ENCODE data around the gene B3GLCT.

B3GLCT gene

DNA sequence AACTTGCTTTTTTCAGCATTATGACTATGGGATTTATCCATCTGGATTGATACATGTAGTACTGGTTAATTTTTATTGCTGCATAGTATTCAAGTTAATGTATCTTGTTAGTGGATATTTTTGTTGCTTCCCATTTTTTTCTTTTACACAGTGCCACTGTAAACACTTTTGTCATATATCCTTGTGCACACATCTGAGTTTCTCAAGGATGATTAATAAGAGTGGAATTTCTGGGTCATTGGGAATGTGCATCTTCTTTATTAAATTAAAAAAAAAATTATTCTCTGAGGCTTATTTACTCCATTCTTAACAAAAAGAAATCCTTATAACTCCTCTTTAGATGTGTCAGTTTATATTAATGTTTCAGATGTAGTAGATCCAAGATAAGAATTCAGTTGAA is 27.3 kb downstream of the B3GLCT start:
- peak in 1 of 2 donors; percentile 35 for DNase-seq (ENCODE audit: low read depth in 2 of 2)
- no peak overlapping the region for H3K4me3 ChIP-seq (replicated peaks in 1 of 2; ENCODE audit: low read depth in 2 of 2, low read length in 2 of 2)
- TF ChIP-seq, protein P1, sequence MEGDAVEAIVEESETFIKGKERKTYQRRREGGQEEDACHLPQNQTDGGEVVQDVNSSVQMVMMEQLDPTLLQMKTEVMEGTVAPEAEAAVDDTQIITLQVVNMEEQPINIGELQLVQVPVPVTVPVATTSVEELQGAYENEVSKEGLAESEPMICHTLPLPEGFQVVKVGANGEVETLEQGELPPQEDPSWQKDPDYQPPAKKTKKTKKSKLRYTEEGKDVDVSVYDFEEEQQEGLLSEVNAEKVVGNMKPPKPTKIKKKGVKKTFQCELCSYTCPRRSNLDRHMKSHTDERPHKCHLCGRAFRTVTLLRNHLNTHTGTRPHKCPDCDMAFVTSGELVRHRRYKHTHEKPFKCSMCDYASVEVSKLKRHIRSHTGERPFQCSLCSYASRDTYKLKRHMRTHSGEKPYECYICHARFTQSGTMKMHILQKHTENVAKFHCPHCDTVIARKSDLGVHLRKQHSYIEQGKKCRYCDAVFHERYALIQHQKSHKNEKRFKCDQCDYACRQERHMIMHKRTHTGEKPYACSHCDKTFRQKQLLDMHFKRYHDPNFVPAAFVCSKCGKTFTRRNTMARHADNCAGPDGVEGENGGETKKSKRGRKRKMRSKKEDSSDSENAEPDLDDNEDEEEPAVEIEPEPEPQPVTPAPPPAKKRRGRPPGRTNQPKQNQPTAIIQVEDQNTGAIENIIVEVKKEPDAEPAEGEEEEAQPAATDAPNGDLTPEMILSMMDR (IDR thresholded peaks at IDR 0.05; ENCODE audit: low read depth, low read length): no peak

GRCh38 chr13:31227870-31228269 is 28.1 kb downstream of the B3GLCT start:
- no peak overlapping the region for H3K4me3 ChIP-seq (replicated peaks in 1 of 2; ENCODE audit: low read depth in 2 of 2, low read length in 2 of 2)
- DNase-seq (ENCODE audit: low read depth in 2 of 2): no peak
- TF ChIP-seq, protein P1 (IDR thresholded peaks at IDR 0.05; ENCODE audit: low read depth, low read length): no peak

DNA sequence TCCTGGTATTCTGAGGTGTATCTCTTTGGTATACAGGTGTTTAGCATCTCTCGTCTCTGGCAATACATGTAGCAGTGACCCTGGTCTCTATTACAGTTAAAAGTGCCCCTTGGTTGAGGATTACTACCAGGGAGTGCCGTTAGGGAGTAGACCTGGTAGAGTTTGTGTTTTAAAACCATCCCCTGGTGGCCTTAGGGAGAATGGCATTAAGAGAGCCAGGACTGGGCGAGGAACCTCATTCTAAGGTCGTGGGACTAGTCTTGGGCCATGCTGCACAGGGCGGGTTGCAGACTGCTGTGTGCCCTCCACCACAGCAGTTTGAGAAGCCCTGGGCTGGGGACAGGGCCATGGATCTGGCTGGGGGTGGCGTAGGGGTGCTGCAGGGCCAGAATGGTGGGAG is 35.0 kb downstream of the B3GLCT start:
- TF ChIP-seq, protein P1 (IDR thresholded peaks at IDR 0.05; ENCODE audit: low read depth, low read length): peak; percentile 53
- no peak overlapping the region for H3K4me3 ChIP-seq (replicated peaks in 1 of 2; ENCODE audit: low read depth in 2 of 2, low read length in 2 of 2)
- DNase-seq (ENCODE audit: low read depth in 2 of 2): peak; percentile 15 to 29

GRCh38 chr13:31236211-31236786 is 36.5 kb downstream of the B3GLCT start:
- peak; percentile 68 to 73 for DNase-seq (ENCODE audit: low read depth in 2 of 2)
- no peak overlapping the region for H3K4me3 ChIP-seq (replicated peaks in 1 of 2; ENCODE audit: low read depth in 2 of 2, low read length in 2 of 2)
- TF ChIP-seq, protein P1 (IDR thresholded peaks at IDR 0.05; ENCODE audit: low read depth, low read length): peak; percentile 73

DNA sequence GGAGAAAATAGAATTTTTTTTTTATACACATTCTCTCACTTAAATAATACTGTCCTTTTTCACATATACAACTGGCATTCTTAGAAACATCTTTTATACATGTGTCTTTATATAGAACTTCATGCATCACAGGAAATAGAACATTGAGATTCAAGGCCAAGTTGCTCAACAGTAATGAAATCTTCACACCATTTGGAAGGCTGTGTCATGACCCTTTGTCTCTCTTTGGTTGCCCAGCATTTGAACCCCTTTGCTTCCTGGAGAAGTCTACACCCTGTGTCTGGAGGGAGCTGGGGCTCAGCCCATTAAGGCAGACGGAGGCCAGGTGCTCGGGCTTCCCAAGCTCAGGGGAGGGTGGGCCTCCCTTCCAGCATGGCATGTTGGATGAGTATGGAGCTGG is 41.1 kb downstream of the B3GLCT start:
- no peak overlapping the region for H3K4me3 ChIP-seq (replicated peaks in 1 of 2; ENCODE audit: low read depth in 2 of 2, low read length in 2 of 2)
- DNase-seq (ENCODE audit: low read depth in 2 of 2): peak; percentile 12 to 49
- TF ChIP-seq, protein P1 (IDR thresholded peaks at IDR 0.05; ENCODE audit: low read depth, low read length): no peak

GRCh38 chr13:31242367-31242766 is 42.6 kb downstream of the B3GLCT start:
- no peak overlapping the region for H3K4me3 ChIP-seq (replicated peaks in 1 of 2; ENCODE audit: low read depth in 2 of 2, low read length in 2 of 2)
- DNase-seq (ENCODE audit: low read depth in 2 of 2): peak; percentile 13
- TF ChIP-seq, protein P1 (IDR thresholded peaks at IDR 0.05; ENCODE audit: low read depth, low read length): no peak

- no peak overlapping the region for H3K4me3 ChIP-seq (replicated peaks in 1 of 2; ENCODE audit: low read depth in 2 of 2, low read length in 2 of 2)
- DNase-seq (ENCODE audit: low read depth in 2 of 2): peak; percentile 4 to 13
- TF ChIP-seq, protein P1 (IDR thresholded peaks at IDR 0.05; ENCODE audit: low read depth, low read length): no peak
Observed at GRCh38 chr13:31242916-31243315, 43.1 kb downstream of the B3GLCT start.

Measured in cardiac fibroblast (primary cell).